Aorta (tissue), 5 donors: ENCODE results near the gene RFLNA. TPM values are rescaled to one million over a fixed set of nuclear protein-coding genes. Genes with fewer than 3 reads are reported as not detected.

Experiments
- ATAC-seq: fragments of 200-7000 bp; cut with Tn5 transposase; one replicate; pipeline ENCODE4 v1.9.1; 2022; ENCODE audit warnings: moderate library complexity; ENCODE audit not compliant: low FRiP score
- DNase-seq, 2 donors: peaks; one replicate each; pipeline ENCODE4 v3.0.0-alpha.2; 2020
- H3K27ac ChIP-seq, 2 donors: one replicate each; pipeline ENCODE4 v1.5.1; 2013; ENCODE audit warnings: low read length in 2 of 2, mild to moderate bottlenecking in 2 of 2, moderate library complexity in 2 of 2, control low read depth in 1 of 2, inconsistent platforms in 1 of 2, low read depth in 1 of 2
- H3K27me3 ChIP-seq, 2 donors: one replicate each; pipeline ENCODE4 v1.6.1; 2013; ENCODE audit warnings: control low read depth in 1 of 2, low read length in 1 of 2, mild to moderate bottlenecking in 1 of 2, moderate library complexity in 1 of 2; ENCODE audit not compliant: insufficient read depth in 2 of 2, control insufficient read depth in 1 of 2
- H3K36me3 ChIP-seq, 2 donors: one replicate each; pipeline ENCODE4 v1.6.1; 2013; ENCODE audit warnings: control low read depth in 1 of 2, low read length in 1 of 2, mild to moderate bottlenecking in 1 of 2; ENCODE audit not compliant: insufficient read depth in 2 of 2, control insufficient read depth in 1 of 2
- H3K4me1 ChIP-seq, 2 donors: one replicate each; pipeline ENCODE4 v1.6.1; 2013; ENCODE audit warnings: low read length in 2 of 2, control low read depth in 1 of 2, mild to moderate bottlenecking in 1 of 2, moderate library complexity in 1 of 2; ENCODE audit not compliant: insufficient read depth in 2 of 2, control insufficient read depth in 1 of 2
- H3K4me3 ChIP-seq, 2 donors: one replicate each; pipeline ENCODE4 v1.5.1; 2013; ENCODE audit warnings: low read length in 2 of 2, control low read depth in 1 of 2, mild to moderate bottlenecking in 1 of 2
- H3K9me3 ChIP-seq: one replicate; pipeline ENCODE4 v1.6.1; 2013; ENCODE audit warnings: mild to moderate bottlenecking, low read length; ENCODE audit not compliant: control insufficient read depth
- WGBS, 2 donors: extraction: QIAGEN DNeasy Blood & Tissue Kit; methylation state at CpG; one replicate each; pipeline ENCODE4 v1.1.7; 2013; 5-methylcytosine and 5-hydroxymethylcytosine counted together
- intact Hi-C, 2 donors: fragments of 100-400 bp; cut with DNase I; formaldehyde crosslinking; loops; one replicate each; pipeline versions ENCODE4 v1.14.2 to v1.15.0; 2022
- polyA plus RNA-seq, 2 donors: library from polyadenylated mRNA; stranded (reverse); fragments of 200-250 nt; gene quantifications; one replicate each; pipeline ENCODE4 v1.2.3, GENCODE V29; 2013
- total RNA-seq, 2 donors: library from RNA; stranded (reverse); fragmentation: NEBNext Ultra II Directional; extraction: Animal tissue kit (Norgen Biotek cat#: 25700); gene quantifications; one replicate each; pipeline ENCODE4 v1.2.1, GENCODE V29; 2021
- donor health status: healthy with polysubstance abuse.
- donor health status: Bipolar disorder and iron deficiency.
- donor health status: DM: no; HTN: no; CAD: no.
- donor health status: DM: no; HTN: no; CAD: no.
- donor health status: DM: yes; HTN: yes; CAD: no.

Gene RFLNA
- total and polyA plus RNA-seq, 4 donors: 1.2 to 6.8 (median 1.8) TPM

DNA sequence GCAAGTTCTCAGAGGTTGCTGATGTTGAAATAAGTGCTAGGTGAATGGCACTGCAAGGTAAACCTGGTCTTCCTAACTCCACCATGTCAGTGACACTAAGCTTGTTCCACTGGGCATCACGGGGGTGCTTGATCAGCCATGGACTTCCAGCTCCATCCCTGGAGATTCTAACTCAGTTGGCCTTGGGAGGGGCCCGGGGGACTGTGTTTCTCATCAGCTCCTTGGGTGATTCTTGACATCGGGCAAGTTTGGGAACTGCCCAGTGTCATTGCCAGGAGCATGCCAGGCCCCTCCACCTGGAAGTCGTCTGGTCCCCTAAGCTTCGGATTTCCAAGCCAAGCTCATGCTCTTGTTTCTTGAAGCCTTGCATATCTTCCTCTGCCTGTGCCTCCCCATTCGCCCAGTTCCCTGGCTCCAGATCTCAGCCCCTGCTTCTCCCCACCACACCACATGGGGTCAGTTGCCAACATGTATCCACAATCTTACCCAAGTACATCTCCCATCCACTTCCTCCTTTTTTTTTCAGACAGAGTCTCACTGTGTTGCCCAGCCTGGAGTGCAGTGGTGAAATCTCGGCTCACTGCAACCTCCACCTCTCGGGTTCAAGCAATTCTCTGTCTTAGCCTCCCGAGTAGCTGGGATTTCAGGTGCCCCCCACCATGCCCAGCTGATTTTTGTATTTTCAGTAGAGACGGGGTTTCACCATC is 30.7 kb upstream of the RFLNA start:
- no peak for DNase-seq
- no peak overlapping the region for H3K4me3 ChIP-seq
- intact Hi-C loops: no loop called here
- H3K27ac ChIP-seq: no peak overlapping the region
- peaks cover 2% of the 10 kb centered on the region for H3K9me3 ChIP-seq
- H3K27me3 ChIP-seq: no peaks in the 10 kb centered on the region
- 93 to 95% methylated on average over 10 of the region's 10 CpGs for WGBS, 2 donors
- no peak for ATAC-seq
- no peaks in the 10 kb centered on the region for H3K4me1 ChIP-seq
- H3K36me3 ChIP-seq: no peaks in the 10 kb centered on the region

DNA sequence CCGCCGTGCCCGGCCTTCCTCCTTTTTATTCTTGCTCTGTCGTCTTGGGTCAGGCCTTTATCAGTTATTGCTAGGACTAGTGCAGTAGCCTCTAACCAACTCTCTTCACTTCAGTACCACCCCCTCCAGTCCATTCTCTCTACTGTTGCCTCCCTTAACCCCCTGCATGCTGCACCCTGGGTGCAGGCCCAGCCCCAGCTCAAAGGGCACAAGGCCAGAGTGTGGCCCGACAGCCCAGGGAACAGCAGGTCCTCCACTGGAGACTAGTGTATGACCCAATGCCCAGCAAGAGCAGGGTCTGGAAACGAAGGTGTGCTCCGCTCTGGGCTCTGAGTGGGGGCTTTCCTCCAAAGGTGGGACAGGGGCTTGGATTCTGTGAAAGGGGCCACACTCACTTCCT is 30.0 kb upstream of the RFLNA start:
- no peak for DNase-seq
- Histone ChIP-seq H3K27ac (no peak overlapping the region), H3K36me3 (no peaks in the 10 kb centered on the region), H3K4me3 (no peak overlapping the region), H3K9me3 (peaks cover 2% of the 10 kb centered on the region), H3K4me1 (no peaks in the 10 kb centered on the region), H3K27me3 (no peaks in the 10 kb centered on the region)
- intact Hi-C loops: no loop called here
- WGBS, 2 donors: 95 to 97% methylated on average over 7 of the region's 7 CpGs
- no peak for ATAC-seq

DNA sequence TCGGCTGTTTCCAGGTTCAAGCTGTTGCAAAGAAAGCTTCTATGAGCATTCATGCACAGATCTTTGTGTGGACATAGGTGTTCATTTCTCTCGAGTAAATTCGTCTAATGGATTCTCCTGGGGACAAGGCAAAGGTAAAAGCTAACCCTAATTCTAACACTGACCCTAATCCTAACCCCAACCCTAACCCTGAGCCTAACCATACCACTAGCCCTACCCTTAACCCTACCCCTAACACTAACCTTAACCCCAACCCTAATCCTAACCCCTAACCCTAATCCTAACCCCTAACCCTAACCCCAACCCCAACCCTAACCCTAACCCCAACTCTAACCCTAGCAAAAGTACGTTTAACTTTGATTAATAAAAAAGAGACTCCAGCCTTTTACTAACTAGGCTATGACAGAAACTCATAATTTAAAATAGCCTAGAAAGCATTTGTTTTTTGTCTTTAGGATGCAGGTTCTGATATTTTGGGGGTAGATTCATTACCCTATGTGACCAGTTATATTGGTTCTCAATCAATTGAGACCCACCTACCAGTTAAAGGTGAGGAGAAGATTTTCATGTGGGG is 27.6 kb upstream of the RFLNA start:
- H3K9me3 ChIP-seq: peaks cover 2% of the 10 kb centered on the region
- no peak for DNase-seq
- 86 to 87% methylated on average over 4 of the region's 4 CpGs for WGBS, 2 donors
- intact Hi-C loops: no loop called here
- no peaks in the 10 kb centered on the region for H3K4me1 ChIP-seq
- H3K4me3 ChIP-seq: no peak overlapping the region
- no peak for ATAC-seq
- H3K27me3 ChIP-seq: no peaks in the 10 kb centered on the region
- no peaks in the 10 kb centered on the region for H3K36me3 ChIP-seq
- H3K27ac ChIP-seq: no peak overlapping the region

DNA sequence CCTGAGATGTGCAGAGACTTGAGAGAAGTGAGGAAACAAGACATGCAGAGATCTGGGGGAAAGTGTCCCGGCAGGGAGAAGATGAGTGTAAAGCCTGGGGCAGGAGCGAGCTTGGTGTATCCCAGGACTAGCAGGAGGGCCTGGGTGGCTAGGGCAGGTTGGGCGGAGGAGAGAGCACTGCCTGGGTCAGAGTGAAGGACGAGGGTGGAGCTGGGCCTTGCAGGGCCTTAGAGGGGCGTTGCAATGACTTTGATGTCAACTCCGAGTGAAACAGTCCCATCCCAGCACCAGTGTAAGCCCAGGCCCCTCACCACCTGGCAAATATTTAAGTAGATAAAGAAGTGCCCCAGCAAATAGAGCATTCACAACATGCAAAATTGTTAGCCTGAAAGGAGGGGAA is 24.2 kb upstream of the RFLNA start:
- H3K27me3 ChIP-seq: no peaks in the 10 kb centered on the region
- intact Hi-C loops: no loop called here
- no peaks in the 10 kb centered on the region for H3K4me1 ChIP-seq
- WGBS, 2 donors: 94 to 95% methylated on average over 6 of the region's 6 CpGs
- H3K36me3 ChIP-seq: no peaks in the 10 kb centered on the region
- peaks cover 2% of the 10 kb centered on the region for H3K9me3 ChIP-seq
- DNase-seq: no peak
- no peak for ATAC-seq
- H3K27ac ChIP-seq: no peak overlapping the region
- H3K4me3 ChIP-seq: no peak overlapping the region

DNA sequence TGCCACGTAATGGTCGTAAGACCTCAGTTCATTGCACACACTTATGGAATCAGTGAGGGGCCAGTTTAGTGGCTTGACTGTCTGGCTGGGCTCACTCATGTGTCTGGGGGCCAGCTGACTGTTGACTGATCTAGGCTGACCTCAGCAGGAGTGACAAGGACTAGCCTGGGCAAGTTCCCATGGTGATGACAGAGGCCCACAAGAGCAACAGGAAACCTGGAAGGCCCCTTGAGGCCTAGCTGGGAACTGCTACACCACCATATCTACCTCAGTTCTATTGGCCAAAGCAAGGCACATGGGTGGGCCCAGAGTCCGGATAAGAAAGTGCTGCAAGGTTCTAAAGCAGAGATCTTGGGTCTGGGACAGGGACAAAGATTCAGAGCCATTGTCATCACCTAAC is 21.3 kb upstream of the RFLNA start:
- no peaks in the 10 kb centered on the region for H3K27me3 ChIP-seq
- peaks cover 2% of the 10 kb centered on the region for H3K9me3 ChIP-seq
- 96 to 97% methylated on average over 3 of the region's 3 CpGs for WGBS, 2 donors
- H3K4me3 ChIP-seq: no peak overlapping the region
- ATAC-seq (no peak), DNase-seq (no peak)
- H3K27ac ChIP-seq: no peak overlapping the region
- H3K36me3 ChIP-seq: no peaks in the 10 kb centered on the region
- H3K4me1 ChIP-seq: no peaks in the 10 kb centered on the region
- intact Hi-C loops: no loop called here

DNA sequence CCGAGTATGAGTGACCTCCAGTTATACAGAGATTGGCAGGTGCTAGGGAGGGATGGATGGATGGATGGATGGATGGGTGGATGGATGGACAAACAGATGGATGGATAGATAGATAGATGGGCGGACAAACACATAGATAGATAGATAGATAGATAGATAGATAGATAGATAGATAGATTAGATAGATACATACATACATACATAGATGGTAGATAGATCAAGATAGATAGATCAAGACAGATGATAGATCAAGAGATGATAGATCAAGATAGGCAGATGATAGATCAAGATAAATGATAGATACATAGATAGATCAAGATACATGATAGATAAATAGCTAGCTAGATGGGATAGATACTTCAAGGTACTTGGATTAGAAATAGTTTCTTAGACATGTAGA is 18.6 kb upstream of the RFLNA start:
- Histone ChIP-seq H3K9me3 (no peaks in the 10 kb centered on the region), H3K27ac (no peak overlapping the region), H3K27me3 (no peaks in the 10 kb centered on the region), H3K4me1 (no peaks in the 10 kb centered on the region), H3K4me3 (no peak overlapping the region), H3K36me3 (no peaks in the 10 kb centered on the region)
- intact Hi-C loops: no loop called here
- DNase-seq: no peak
- WGBS, 2 donors: 95 to 99% methylated on average over 2 of the region's 2 CpGs
- ATAC-seq: no peak

DNA sequence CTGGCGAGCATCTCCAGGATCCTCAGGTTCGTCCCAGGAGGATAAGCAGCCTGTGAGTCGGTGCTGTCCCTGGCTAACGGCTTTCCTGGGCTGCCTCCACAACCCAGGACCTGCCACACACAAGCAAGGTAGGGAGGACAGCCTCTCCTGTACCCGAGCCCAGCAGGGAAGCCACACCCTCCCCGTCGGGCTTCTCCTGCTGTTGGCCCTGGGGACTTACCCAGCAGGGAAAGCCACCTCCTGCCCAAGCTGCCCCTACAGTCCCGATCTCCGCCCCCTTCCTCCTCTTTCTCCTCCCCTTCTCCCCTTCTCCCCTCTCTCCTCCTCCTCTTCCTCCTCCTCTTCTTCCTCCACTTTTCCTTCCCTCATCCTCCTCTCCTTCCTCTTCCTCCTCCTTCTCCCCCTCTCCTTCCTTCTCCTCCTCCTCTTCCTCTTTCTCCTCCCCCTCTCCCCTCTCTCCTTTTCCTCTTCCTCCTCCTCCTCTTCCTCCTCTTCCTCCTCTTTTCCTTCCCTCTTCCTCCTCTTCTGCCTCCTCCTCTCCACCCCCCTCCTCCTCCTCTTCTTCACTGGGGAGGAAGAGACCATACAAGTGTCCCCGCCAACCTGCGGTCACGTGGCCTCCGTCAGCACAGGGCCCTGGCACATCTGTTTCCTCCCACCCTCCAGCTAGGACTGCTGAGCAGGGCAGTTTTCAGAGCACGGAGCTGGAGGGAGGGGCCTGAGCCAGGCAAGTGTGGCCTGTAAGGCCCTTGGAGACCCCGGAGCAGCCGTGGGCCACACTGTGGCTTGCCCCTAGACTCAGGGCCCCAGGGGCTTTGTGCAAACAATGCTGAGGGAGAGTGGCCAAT is 17.3 kb upstream of the RFLNA start:
- Histone ChIP-seq H3K4me1 (no peaks in the 10 kb centered on the region), H3K9me3 (no peaks in the 10 kb centered on the region), H3K27ac (no peak overlapping the region), H3K36me3 (no peaks in the 10 kb centered on the region), H3K4me3 (no peak overlapping the region), H3K27me3 (no peaks in the 10 kb centered on the region)
- DNase-seq (no peak), ATAC-seq (no peak)
- WGBS, 2 donors: 71 to 74% methylated on average over 15 to 16 of the region's 16 CpGs
- intact Hi-C loops: no loop called here

DNA sequence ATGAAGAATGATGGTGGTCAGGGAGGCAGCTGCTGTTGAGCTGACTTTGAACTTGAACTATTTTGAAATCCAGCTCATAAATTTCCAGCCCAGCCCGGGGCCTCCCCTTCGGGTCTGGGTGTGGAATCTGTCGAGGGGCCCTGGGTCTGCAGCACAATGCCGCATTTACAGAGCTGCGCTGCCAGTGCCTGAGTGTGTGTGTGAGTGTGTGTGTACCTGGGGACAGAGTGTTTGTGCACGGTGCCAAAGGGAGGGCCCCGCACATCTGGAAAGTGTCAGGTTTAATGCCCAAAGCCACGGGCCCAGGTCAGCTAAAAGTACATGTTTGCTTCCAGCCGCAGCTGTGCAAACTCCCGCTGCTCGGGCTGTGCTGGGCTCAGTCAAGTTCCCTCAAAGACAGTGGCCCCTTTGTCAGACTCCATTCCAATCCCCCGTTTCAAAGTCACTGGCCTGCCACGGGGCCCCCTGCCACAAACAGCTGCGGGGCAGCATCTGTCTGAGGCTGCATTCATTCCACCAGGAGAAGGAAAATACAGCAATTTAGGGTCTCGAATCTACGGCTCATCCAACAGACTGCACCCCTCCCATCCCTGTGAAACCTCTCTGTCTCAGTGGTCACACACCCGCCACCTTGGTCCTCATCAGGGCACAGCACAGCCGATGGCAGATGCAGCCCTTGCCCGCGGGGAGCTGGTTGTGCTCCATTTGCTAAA is 16.3 kb upstream of the RFLNA start:
- DNase-seq: no peak
- WGBS, 2 donors: 93% methylated on average over 20 of the region's 20 CpGs
- no peak overlapping the region for H3K27ac ChIP-seq

More for the DNA sequence above, 16.3 kb upstream of the RFLNA start:
- Histone ChIP-seq H3K4me3 (no peak overlapping the region), H3K9me3 (no peaks in the 10 kb centered on the region), H3K27me3 (no peaks in the 10 kb centered on the region), H3K4me1 (no peaks in the 10 kb centered on the region), H3K36me3 (no peaks in the 10 kb centered on the region)
- no peak for ATAC-seq
- intact Hi-C loops: no loop called here
